Ectodermal cell (in vitro differentiated cells): ENCODE data around the gene NBAS.
"Not testable (repeated sequence)": the region's sequence is repeated elsewhere in the genome, so short reads cannot be mapped to it uniquely, and the experiment has no call there.

Source experiments
- H3K27ac ChIP-seq: 2 replicates; pipeline ENCODE4 v1.7.0; 2013; ENCODE audit warnings: mild to moderate bottlenecking, low read depth, low read length; ENCODE audit not compliant: insufficient read depth, poor library complexity, severe bottlenecking
- H3K27me3 ChIP-seq: 2 replicates; pipeline ENCODE4 v1.7.0; 2013; ENCODE audit warnings: mild to moderate bottlenecking, low read length; ENCODE audit not compliant: insufficient read depth, control insufficient read depth, poor library complexity, severe bottlenecking
- H3K36me3 ChIP-seq: one replicate; pipeline ENCODE4 v1.7.0; 2013; ENCODE audit warnings: low read length; ENCODE audit not compliant: control insufficient read depth, insufficient read depth
- H3K4me1 ChIP-seq: one replicate; pipeline ENCODE4 v1.7.0; 2013; ENCODE audit warnings: low read length; ENCODE audit not compliant: control insufficient read depth, insufficient read depth
- H3K4me3 ChIP-seq: 2 replicates; pipeline ENCODE4 v1.7.0; 2013; ENCODE audit warnings: low read depth, low read length, control low read depth; ENCODE audit not compliant: insufficient read depth
- H3K9me3 ChIP-seq: 2 replicates; pipeline ENCODE4 v1.7.0; 2013; ENCODE audit warnings: mild to moderate bottlenecking, low read length, moderate library complexity; ENCODE audit not compliant: control insufficient read depth
- WGBS, 2 experiments: methylation state at CpG; one replicate each; pipeline ENCODE4 v1.1.7; 2013; ENCODE audit warnings: missing lambda C conversion rate in 2 of 2; 5-methylcytosine and 5-hydroxymethylcytosine counted together

Gene NBAS

DNA sequence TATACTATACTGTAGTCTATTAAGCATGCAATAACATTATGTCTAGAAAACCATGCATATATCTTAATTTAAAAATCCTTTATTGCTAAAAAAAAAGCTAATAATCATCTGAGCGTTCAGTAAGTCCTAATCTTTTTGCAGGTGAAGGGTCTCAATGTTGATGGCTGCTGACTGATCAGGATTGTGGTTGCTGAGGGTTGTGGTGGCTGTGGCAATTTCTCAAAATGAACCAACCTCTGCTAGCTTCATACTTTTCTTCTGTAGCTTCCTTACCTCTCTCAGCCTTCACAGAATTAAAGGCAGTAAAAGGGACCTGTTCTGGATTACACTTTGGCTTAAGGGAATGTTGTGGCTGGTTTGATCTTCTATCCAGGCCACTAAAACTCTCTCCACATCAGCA is 235.8 kb downstream of the NBAS start:
- 89% methylated on average over 1 of the region's 1 CpG; no CpG with 5 or more reads in 1 of the 2 experiments for WGBS, 2 experiments
- Histone ChIP-seq H3K4me3 (no peak overlapping the region), H3K4me1 (no peaks in the 10 kb centered on the region), H3K36me3 (no peaks in the 10 kb centered on the region), H3K9me3 (no peaks in the 10 kb centered on the region), H3K27me3 (no peaks in the 10 kb centered on the region), H3K27ac (no peak overlapping the region)

DNA sequence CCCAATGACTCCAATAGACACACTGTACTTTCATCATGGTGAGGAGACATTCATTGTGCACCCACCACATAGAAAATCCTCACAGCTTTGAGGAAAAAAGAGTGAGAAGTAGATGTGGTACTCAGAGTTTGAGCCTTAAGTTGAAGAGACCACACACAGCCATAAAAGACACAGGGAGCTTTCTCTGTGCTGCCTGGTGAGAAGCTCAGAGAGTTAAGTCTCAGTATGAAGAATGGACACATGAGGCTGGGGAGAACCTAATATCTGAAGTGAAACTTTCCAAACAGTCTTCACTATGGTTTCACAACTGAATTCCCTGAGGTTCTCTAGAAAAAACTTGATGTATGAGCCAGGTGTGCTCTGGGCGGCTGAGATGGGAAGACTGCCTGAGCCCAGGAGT is 237.9 kb downstream of the NBAS start:
- 88 to 100% methylated on average over 1 of the region's 1 CpG for WGBS, 2 experiments

DNA sequence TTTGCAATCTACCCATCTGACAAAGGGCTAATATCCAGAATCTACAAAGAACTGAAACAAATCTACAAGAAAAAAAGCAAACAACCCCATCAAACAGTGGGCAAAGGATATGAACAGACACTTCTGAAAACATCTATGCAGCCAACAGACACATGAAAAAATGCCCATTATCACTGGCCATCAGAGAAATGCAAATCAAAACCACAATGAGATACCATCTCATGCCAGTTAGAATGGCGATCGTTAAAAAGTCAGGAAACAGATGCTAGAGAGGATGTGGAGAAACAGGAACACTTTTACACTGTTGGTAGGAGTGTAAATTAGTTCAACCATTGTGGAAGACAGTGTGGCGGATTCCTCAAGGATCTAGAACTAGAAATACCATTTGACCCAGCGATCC is 239.7 kb downstream of the NBAS start:
- not testable (repeated sequence) for H3K27me3 ChIP-seq, H3K4me1 ChIP-seq, H3K9me3 ChIP-seq, H3K27ac ChIP-seq, H3K4me3 ChIP-seq, H3K36me3 ChIP-seq
- WGBS, 2 experiments, result 91 to 94% methylated on average over 4 of the region's 4 CpGs

More for the DNA sequence above, 237.9 kb downstream of the NBAS start:
- H3K27me3 ChIP-seq, result no peaks in the 10 kb centered on the region
- H3K4me3 ChIP-seq, result no peak overlapping the region
- no peaks in the 10 kb centered on the region for H3K36me3 ChIP-seq
- no peaks in the 10 kb centered on the region for H3K9me3 ChIP-seq
- no peaks in the 10 kb centered on the region for H3K4me1 ChIP-seq
- no peak overlapping the region for H3K27ac ChIP-seq

- Histone ChIP-seq H3K27me3 (no peaks in the 10 kb centered on the region), H3K27ac (no peak overlapping the region), H3K36me3 (no peaks in the 10 kb centered on the region), H3K4me3 (no peak overlapping the region), H3K4me1 (no peaks in the 10 kb centered on the region), H3K9me3 (no peaks in the 10 kb centered on the region)
- 88 to 90% methylated on average over 12 of the region's 12 CpGs for WGBS, 2 experiments
These were observed 244.7 kb downstream of the NBAS start for GRCh38 chr2:15316370-15316814.

- Histone ChIP-seq H3K4me1 (no peaks in the 10 kb centered on the region), H3K36me3 (no peaks in the 10 kb centered on the region), H3K27ac (no peak overlapping the region), H3K4me3 (no peak overlapping the region), H3K27me3 (no peaks in the 10 kb centered on the region), H3K9me3 (no peaks in the 10 kb centered on the region)
- WGBS, 2 experiments, result 82 to 96% methylated on average over 1 of the region's 1 CpG
These were observed 245.7 kb downstream of the NBAS start for GRCh38 chr2:15315411-15315810.

GRCh38 chr2:15313657-15314056 is 247.5 kb downstream of the NBAS start:
- Histone ChIP-seq H3K27ac (no peak overlapping the region), H3K4me1 (no peaks in the 10 kb centered on the region), H3K36me3 (no peaks in the 10 kb centered on the region), H3K9me3 (no peaks in the 10 kb centered on the region), H3K4me3 (no peak overlapping the region), H3K27me3 (no peaks in the 10 kb centered on the region)
- WGBS, 2 experiments, result 100% methylated on average over 1 of the region's 1 CpG

- Histone ChIP-seq H3K4me1 (no peaks in the 10 kb centered on the region), H3K4me3 (no peak overlapping the region), H3K9me3 (no peaks in the 10 kb centered on the region), H3K27me3 (no peaks in the 10 kb centered on the region), H3K36me3 (no peaks in the 10 kb centered on the region), H3K27ac (no peak overlapping the region)
- 89 to 97% methylated on average over 2 of the region's 2 CpGs for WGBS, 2 experiments
These were observed 249.2 kb downstream of the NBAS start for GRCh38 chr2:15311926-15312325.

- H3K27ac ChIP-seq, result no peak overlapping the region
- H3K27me3 ChIP-seq, result no peaks in the 10 kb centered on the region
- no peaks in the 10 kb centered on the region for H3K4me1 ChIP-seq
- H3K4me3 ChIP-seq, result no peak overlapping the region
- 92 to 95% methylated on average over 4 of the region's 4 CpGs for WGBS, 2 experiments
- H3K9me3 ChIP-seq, result no peaks in the 10 kb centered on the region
- H3K36me3 ChIP-seq, result no peaks in the 10 kb centered on the region
These were observed 249.8 kb downstream of the NBAS start for GRCh38 chr2:15311201-15311907.

- no peaks in the 10 kb centered on the region for H3K4me1 ChIP-seq
- H3K27ac ChIP-seq, result no peak overlapping the region
- H3K4me3 ChIP-seq, result no peak overlapping the region
- H3K9me3 ChIP-seq, result no peaks in the 10 kb centered on the region
- H3K27me3 ChIP-seq, result no peaks in the 10 kb centered on the region
- no peaks in the 10 kb centered on the region for H3K36me3 ChIP-seq
- WGBS, 2 experiments, result 98 to 100% methylated on average over 2 of the region's 2 CpGs
These were observed 253.6 kb downstream of the NBAS start for GRCh38 chr2:15307526-15307925.

- 90 to 97% methylated on average over 3 of the region's 3 CpGs for WGBS, 2 experiments
- Histone ChIP-seq H3K4me1 (no peaks in the 10 kb centered on the region), H3K9me3 (no peaks in the 10 kb centered on the region), H3K27ac (no peak overlapping the region), H3K4me3 (no peak overlapping the region), H3K27me3 (no peaks in the 10 kb centered on the region), H3K36me3 (no peaks in the 10 kb centered on the region)
These were observed 254.4 kb downstream of the NBAS start for GRCh38 chr2:15306706-15307105.
